Fibroblast of lung (primary cell): ENCODE measurements around the gene CFAP46. TPM values are rescaled to one million over a fixed set of nuclear protein-coding genes. Genes with fewer than 3 reads are reported as not detected.

Experiments
- DNase-seq, 2 donors: peaks; one replicate each; pipeline versions ENCODE4 v3.0.0 to v3.0.0-alpha.2; 2010; ENCODE audit warnings: low read depth in 2 of 2
- H2AFZ ChIP-seq: 2 replicates; pipeline ENCODE4 v1.5.1; 2012; ENCODE audit warnings: low read length, control low read depth, inconsistent platforms
- H3K27ac ChIP-seq: 2 replicates; pipeline ENCODE4 v1.5.1; 2011; ENCODE audit warnings: low read length, control low read depth; ENCODE audit not compliant: insufficient read depth
- H3K27me3 ChIP-seq: 2 replicates; pipeline ENCODE4 v1.5.1; 2011; ENCODE audit warnings: mild to moderate bottlenecking, low read length; ENCODE audit not compliant: control insufficient read depth, insufficient read depth
- H3K36me3 ChIP-seq: 2 replicates; pipeline ENCODE4 v1.5.1; 2011; ENCODE audit warnings: low read length; ENCODE audit not compliant: control insufficient read depth, insufficient read depth
- H3K4me1 ChIP-seq: 2 replicates; pipeline ENCODE4 v1.5.1; 2011; ENCODE audit warnings: low read length; ENCODE audit not compliant: control insufficient read depth, insufficient read depth; ENCODE audit errors: extremely low read depth
- H3K4me2 ChIP-seq: 2 replicates; pipeline ENCODE4 v1.5.1; 2011; ENCODE audit warnings: low read length, control low read depth; ENCODE audit not compliant: insufficient read depth; ENCODE audit errors: extremely low read depth
- H3K4me3 ChIP-seq, 4 experiments: fragments of 200-600 bp in 1 of 4; sonication (generic) in 1 of 4; replicated peaks in 1 of 4; 2 replicates each; pipeline ENCODE4 v1.5.1; 2011 to 2016; ENCODE audit warnings: low read length in 4 of 4, low read depth in 3 of 4, mild to moderate bottlenecking in 3 of 4, control low read depth in 2 of 4, inconsistent platforms in 1 of 4, mixed read lengths in 1 of 4; ENCODE audit not compliant: insufficient read depth in 1 of 4; ENCODE audit errors: control extremely low read depth in 1 of 4
- H3K79me2 ChIP-seq: 2 replicates; pipeline ENCODE4 v1.5.1; 2012; ENCODE audit warnings: mild to moderate bottlenecking, low read length, inconsistent platforms; ENCODE audit not compliant: control insufficient read depth, insufficient read depth
- H3K9ac ChIP-seq: 2 replicates; pipeline ENCODE4 v1.5.1; 2011; ENCODE audit warnings: mild to moderate bottlenecking, low read length, control low read depth; ENCODE audit not compliant: insufficient read depth
- H3K9me3 ChIP-seq: 2 replicates; pipeline ENCODE4 v1.5.1; 2012; ENCODE audit warnings: low read depth, low read length; ENCODE audit not compliant: control insufficient read depth, insufficient read depth
- H4K20me1 ChIP-seq: 2 replicates; pipeline ENCODE4 v1.5.1; 2011; ENCODE audit warnings: low read length; ENCODE audit not compliant: control insufficient read depth, insufficient read depth; ENCODE audit errors: extremely low read depth
- EZH2 ChIP-seq: IDR thresholded peaks from 2 replicates; pipeline ENCODE4 v1.5.1; 2012; ENCODE audit warnings: low read length, control low read depth, mild to moderate bottlenecking; ENCODE audit errors: missing control alignments
- polyA plus RNA-seq, 2 donors: library from polyadenylated mRNA; depleted of rRNA in 1 of 2; stranded (reverse) in 1 of 2; unstranded in 1 of 2; fragments of >200 nt; gene quantifications; 2 replicates each; pipeline ENCODE4 v1.2.1, GENCODE V29; 2011 to 2012; ENCODE audit warnings: missing spikeins in 1 of 2
- total RNA-seq: library from RNA; depleted of rRNA; stranded (reverse); fragments of >200 nt; gene quantifications from 2 replicates; pipeline ENCODE4 v1.2.1, GENCODE V29; 2014
- TF ChIP-seq, protein P1 (sequence below), 2 donors: IDR thresholded peaks in 1 of 2; conservative IDR thresholded peaks in 1 of 2; 1 replicate in 1 of 2; 2 replicates in 1 of 2; pipeline ENCODE4 v1.5.1; 2011 to 2012; ENCODE audit warnings: low read length in 2 of 2, control low read depth in 1 of 2, inconsistent platforms in 1 of 2, low read depth in 1 of 2, mild to moderate bottlenecking in 1 of 2

The CFAP46 gene
- total and polyA plus RNA-seq, 2 donors (not counting 1 experiment from before 2014, with no cell fraction given), result 0.25 to 0.66 TPM

DNA sequence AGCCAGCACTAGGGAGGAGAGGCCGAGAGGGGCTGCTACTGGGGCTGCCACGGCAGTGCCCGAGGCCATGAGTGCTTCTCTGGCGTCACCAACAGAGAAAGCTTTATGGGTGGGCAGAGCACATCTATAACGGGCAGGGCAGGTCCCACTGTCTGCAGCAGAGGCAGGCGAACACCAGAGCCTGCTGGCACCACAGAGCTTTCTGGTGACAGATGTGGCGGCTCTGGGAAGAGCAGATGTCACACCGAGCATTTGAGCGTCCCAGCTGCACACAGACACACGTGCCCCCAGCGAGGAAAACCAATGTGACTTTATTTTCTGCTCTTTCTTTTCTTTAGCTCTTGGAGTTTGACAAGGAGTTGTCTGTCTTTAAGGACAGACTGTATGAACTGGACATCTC is 176.9 kb downstream of the CFAP46 start:
- Histone ChIP-seq H3K9me3 (no peaks in the 10 kb centered on the region), H4K20me1 (no peaks in the 10 kb centered on the region), H3K27me3 (no peaks in the 10 kb centered on the region), H3K36me3 (no peaks in the 10 kb centered on the region), H3K27ac (no peak overlapping the region), H3K4me1 (no peaks in the 10 kb centered on the region), H3K4me3 (no peak overlapping the region), H3K9ac (no peak overlapping the region), H3K4me2 (no peak overlapping the region), H3K79me2 (no peaks in the 10 kb centered on the region), H2AFZ (no peak overlapping the region)
- TF ChIP-seq EZH2, result no peak
- TF ChIP-seq, protein P1, sequence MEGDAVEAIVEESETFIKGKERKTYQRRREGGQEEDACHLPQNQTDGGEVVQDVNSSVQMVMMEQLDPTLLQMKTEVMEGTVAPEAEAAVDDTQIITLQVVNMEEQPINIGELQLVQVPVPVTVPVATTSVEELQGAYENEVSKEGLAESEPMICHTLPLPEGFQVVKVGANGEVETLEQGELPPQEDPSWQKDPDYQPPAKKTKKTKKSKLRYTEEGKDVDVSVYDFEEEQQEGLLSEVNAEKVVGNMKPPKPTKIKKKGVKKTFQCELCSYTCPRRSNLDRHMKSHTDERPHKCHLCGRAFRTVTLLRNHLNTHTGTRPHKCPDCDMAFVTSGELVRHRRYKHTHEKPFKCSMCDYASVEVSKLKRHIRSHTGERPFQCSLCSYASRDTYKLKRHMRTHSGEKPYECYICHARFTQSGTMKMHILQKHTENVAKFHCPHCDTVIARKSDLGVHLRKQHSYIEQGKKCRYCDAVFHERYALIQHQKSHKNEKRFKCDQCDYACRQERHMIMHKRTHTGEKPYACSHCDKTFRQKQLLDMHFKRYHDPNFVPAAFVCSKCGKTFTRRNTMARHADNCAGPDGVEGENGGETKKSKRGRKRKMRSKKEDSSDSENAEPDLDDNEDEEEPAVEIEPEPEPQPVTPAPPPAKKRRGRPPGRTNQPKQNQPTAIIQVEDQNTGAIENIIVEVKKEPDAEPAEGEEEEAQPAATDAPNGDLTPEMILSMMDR (conservative IDR thresholded peaks at IDR 0.05 in 1 of 2, IDR thresholded peaks at IDR 0.05 in 1 of 2; ENCODE audit: low read depth in 1 of 2, low read length in 2 of 2), result no peak
- no peak for DNase-seq

DNA sequence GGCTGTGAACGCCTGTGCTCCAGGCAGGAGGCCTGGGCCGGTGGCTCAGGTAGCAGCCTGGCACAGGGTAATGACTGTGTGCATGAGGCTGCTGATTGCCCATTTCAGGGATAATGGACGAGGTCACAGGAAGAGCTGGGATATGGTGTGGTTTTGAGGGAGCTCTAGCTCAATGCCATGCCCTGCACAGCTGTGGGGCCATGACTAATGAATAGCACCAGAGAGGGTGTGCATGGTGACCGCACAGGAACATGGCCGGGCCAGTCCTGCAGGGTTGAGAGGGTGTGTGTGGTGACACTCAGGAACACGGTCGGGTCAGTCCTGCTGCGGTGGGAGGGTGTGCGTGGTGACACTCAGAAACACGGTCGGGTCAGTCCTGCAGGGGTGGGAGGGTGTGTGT is 178.3 kb downstream of the CFAP46 start:
- no peak overlapping the region for H3K4me2 ChIP-seq
- no peak for DNase-seq
- no peak overlapping the region for H3K4me3 ChIP-seq
- no peaks in the 10 kb centered on the region for H3K9me3 ChIP-seq
- no peaks in the 10 kb centered on the region for H3K27me3 ChIP-seq
- no peaks in the 10 kb centered on the region for H3K4me1 ChIP-seq
- H4K20me1 ChIP-seq, result no peaks in the 10 kb centered on the region
- no peak overlapping the region for H3K27ac ChIP-seq
- no peaks in the 10 kb centered on the region for H3K36me3 ChIP-seq
- H3K79me2 ChIP-seq, result no peaks in the 10 kb centered on the region
- H2AFZ ChIP-seq, result no peak overlapping the region
- no peak overlapping the region for H3K9ac ChIP-seq
- TF ChIP-seq, protein P1 (conservative IDR thresholded peaks at IDR 0.05 in 1 of 2, IDR thresholded peaks at IDR 0.05 in 1 of 2; ENCODE audit: low read depth in 1 of 2, low read length in 2 of 2), result no peak
- no peak for TF ChIP-seq EZH2

DNA sequence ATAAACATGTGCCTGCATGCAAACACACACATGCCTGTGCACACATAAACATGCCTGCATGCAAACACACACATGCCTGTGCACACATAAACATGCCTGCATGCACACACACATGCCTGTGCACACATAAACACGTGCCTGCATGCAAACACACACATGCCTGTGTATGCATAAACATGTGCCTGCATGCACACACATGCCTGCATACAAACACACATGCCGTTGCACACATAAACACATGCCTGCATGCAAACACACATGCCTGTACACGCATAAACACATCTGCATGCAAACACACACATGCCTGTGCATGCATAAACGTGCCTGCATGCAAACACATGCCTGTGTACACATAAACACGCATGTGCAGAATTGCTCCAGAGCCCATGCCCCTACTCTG is 178.8 kb downstream of the CFAP46 start:
- Histone ChIP-seq H3K9ac (no peak overlapping the region), H3K9me3 (no peaks in the 10 kb centered on the region), H3K4me3 (no peak overlapping the region), H3K27me3 (no peaks in the 10 kb centered on the region), H3K36me3 (no peaks in the 10 kb centered on the region), H2AFZ (no peak overlapping the region), H3K27ac (no peak overlapping the region), H3K79me2 (no peaks in the 10 kb centered on the region), H4K20me1 (no peaks in the 10 kb centered on the region), H3K4me1 (no peaks in the 10 kb centered on the region), H3K4me2 (no peak overlapping the region)
- TF ChIP-seq EZH2, result no peak
- TF ChIP-seq, protein P1 (conservative IDR thresholded peaks at IDR 0.05 in 1 of 2, IDR thresholded peaks at IDR 0.05 in 1 of 2; ENCODE audit: low read depth in 1 of 2, low read length in 2 of 2), result no peak
- no peak for DNase-seq
